AG09319 (cell line): ENCODE results near the gene HDGF.

Source experiments
- DNase-seq: peaks from one replicate; pipeline ENCODE4 v3.0.0-alpha.2; 2010; ENCODE audit warnings: low read depth; ENCODE audit errors: extremely low read depth
- TF ChIP-seq, protein P1 (sequence below): IDR thresholded peaks from 2 replicates; pipeline ENCODE4 v1.5.1; 2011; ENCODE audit warnings: low read depth, mild to moderate bottlenecking, inconsistent platforms, low read length, moderate library complexity

HDGF gene

DNA sequence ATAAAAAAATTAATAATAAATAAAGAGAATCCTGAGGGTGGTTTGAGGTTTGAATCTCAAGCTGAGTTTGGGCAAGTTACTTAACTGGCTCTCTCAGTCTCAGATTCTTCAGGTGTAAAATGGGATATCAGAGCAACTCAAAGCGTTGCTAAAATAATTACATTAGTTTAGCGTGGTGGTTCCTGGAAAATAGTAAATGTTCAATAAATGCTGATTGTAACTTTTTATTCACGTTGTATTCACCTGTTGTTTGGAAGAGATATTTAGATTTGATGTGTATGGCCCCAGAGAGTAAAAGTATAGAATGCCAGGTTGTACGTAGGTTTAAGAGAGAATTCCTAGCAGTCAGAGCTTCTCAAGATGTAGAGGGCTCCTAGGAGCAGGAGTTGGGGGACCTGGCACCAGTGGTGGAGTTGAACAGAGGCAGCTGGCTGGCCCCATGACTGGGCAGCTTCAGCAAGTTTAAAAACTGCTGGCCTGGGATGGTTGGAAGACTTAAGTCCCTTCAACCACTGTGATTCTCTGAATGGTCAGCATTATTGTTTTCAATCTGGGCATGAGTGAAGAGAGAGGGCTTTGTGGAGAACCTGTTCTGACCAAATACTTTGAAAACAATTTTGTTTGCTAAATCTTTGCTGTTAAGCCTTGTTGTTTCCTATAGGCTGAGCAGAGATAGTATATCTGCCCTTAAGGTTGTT, 38.3 kb upstream of the HDGF start:
- DNase-seq = no peak
- TF ChIP-seq, protein P1, sequence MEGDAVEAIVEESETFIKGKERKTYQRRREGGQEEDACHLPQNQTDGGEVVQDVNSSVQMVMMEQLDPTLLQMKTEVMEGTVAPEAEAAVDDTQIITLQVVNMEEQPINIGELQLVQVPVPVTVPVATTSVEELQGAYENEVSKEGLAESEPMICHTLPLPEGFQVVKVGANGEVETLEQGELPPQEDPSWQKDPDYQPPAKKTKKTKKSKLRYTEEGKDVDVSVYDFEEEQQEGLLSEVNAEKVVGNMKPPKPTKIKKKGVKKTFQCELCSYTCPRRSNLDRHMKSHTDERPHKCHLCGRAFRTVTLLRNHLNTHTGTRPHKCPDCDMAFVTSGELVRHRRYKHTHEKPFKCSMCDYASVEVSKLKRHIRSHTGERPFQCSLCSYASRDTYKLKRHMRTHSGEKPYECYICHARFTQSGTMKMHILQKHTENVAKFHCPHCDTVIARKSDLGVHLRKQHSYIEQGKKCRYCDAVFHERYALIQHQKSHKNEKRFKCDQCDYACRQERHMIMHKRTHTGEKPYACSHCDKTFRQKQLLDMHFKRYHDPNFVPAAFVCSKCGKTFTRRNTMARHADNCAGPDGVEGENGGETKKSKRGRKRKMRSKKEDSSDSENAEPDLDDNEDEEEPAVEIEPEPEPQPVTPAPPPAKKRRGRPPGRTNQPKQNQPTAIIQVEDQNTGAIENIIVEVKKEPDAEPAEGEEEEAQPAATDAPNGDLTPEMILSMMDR = no peak

DNA sequence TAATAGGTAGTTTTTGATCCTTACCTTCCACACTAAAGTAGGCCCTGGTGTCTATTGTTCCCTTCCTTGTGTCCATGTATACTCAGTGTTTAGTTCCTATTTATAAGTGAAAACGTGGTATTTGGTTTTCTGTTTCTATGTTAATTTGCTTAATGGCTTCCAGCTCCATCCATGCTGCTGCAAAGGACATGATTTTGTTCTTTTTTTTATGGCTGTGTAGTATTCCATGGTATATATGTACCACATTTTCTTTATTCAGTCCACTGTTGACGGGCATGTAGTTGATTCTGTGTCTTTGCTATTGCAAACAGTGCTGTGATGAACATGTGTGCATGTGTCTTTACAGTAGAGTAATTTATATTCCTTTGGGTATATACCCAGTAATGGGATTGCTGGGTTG, 36.7 kb upstream of the HDGF start:
- no peak for DNase-seq
- TF ChIP-seq, protein P1 = no peak

DNA sequence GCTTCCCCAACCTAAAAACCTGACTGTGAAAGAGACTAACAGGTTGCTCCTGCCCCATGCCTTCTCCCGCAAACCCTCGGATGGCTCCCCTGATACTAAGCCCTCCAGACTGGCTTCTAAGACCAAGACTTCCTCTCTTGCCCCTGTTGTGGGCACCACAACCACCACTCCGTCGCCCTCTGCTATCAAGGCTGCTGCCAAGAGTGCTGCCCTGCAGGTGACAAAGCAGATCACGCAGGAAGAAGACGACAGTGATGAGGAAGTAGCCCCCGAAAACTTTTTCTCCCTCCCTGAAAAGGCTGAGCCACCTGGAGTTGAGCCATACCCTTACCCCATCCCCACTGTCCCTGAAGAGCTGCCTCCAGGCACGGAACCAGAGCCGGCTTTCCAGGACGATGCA, 35.2 kb upstream of the HDGF start:
- no peak for DNase-seq
- TF ChIP-seq, protein P1 = no peak

DNA sequence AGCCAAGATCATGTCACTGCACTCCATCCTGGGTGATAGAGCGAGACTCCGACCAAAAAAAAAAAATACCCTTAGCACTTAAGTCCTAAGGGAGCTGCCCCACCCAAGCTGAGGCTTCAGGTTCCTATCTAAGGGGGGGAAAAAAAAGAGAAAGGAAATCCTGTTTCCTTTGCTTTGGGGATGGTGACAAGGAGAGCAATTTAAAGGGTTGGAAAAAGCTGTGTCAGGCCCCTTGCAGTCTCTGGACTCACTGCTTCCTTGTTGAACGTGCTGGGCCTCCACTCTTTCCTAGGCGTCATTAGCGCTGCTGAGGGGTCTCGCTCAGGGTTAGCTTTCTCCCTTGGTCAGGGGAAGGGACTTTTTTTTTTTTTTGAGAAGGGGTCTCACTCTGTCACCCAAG, 34.0 kb upstream of the HDGF start:
- no peak for DNase-seq
- TF ChIP-seq, protein P1 = no peak

DNA sequence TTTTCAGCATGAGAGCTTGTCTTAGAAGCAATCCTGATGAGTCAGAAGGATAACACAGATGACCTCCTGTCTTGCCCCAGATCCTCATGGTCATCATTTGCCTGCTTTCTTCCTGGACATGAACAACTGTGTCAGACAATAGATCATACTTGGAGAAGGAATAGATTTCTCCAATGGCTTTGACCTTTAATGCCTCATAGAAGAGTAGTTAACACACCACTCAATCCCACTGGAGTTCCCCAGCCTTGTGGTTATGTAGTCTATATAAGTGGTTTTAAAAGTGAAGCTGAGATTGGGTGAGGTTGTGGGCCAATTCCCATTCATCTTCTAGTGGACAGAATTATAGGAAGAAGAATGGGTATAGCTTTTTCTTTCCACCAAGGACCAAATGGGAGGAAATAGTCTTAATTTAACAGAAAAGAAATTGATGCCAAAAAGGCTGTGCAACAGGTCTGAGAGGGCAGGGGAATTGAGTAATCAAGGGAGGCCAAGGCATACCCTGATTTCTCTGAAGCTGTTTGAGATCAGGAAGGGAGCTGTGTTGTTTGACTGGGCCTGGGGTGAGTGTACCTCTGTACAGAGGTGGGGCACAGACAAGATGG, 30.2 kb upstream of the HDGF start:
- no peak for DNase-seq
- TF ChIP-seq, protein P1 = no peak

DNA sequence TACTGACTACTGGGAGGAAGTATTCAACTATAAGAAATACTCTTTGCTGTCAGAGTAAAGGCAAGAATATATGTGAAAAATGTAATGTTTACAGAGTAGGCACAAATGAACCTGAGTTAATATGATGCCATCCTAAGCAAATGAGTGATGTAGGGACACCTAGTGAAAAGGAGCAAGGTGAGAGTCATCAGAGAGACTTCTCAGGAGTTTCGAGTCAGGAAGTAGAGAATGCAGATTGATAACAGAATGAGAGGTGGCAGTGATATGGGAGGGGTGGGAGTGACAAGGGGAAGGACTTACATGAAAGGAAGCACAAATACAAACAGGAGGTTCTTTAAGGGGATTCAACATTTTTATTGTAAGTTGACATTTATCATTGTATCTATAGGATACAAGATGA, 26.1 kb upstream of the HDGF start:
- DNase-seq = no peak
- TF ChIP-seq, protein P1 = no peak

DNA sequence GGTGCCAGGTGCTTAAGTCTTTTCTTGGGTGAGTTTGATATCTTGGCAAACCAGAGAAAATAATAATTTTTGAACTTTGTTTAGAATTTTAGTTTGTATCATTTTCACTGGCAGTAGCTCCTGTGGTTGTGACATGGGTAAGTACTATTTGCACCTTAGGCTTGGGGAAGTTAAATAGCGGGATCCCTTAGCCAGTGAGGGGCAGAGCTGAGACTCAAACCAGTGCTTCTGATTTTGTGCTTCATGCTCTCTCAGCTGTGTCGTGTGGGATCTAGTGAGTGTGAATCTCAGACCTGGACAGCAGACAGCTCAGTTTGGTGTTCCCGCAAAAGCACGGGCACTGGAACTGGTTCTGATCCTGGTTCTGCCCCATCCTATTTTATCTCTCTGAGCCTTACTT, 25.5 kb upstream of the HDGF start:
- DNase-seq = no peak
- TF ChIP-seq, protein P1 = no peak
